ENCODE results near the gene SLC44A4.
"Not testable (repeated sequence)": the region's sequence is repeated elsewhere in the genome, so short reads cannot be mapped to it uniquely, and the experiment has no call there.

The SLC44A4 gene

GRCh38 chr6:31838968-31839367 is 39.8 kb downstream of the SLC44A4 start:
- Histone ChIP-seq H3K36me3 (ENCODE audit: control insufficient read depth, insufficient read depth, low read length) (peaks cover 43% of the 10 kb centered on the region), H3K4me1 (ENCODE audit: control insufficient read depth, insufficient read depth, low read length) (peaks cover 19% of the 10 kb centered on the region), H3K27ac (ENCODE audit: insufficient read depth, low read depth, low read length, poor library complexity, severe bottlenecking) (no peak overlapping the region), H3K27me3 (ENCODE audit: control insufficient read depth, insufficient read depth, low read length, poor library complexity, severe bottlenecking) (no peaks in the 10 kb centered on the region), H3K4me3 (ENCODE audit: insufficient read depth, low read depth, low read length) (no peak overlapping the region), H3K9me3 (ENCODE audit: control insufficient read depth, low read length) (no peaks in the 10 kb centered on the region)
- WGBS, 2 experiments, result 94 to 96% methylated on average over 3 of the region's 3 CpGs

- H3K27me3 ChIP-seq (ENCODE audit: control insufficient read depth, insufficient read depth, low read length, poor library complexity, severe bottlenecking); H3K9me3 ChIP-seq (ENCODE audit: control insufficient read depth, low read length); H3K27ac ChIP-seq (ENCODE audit: insufficient read depth, low read depth, low read length, poor library complexity, severe bottlenecking): not testable (repeated sequence)
- Histone ChIP-seq H3K4me1 (ENCODE audit: control insufficient read depth, insufficient read depth, low read length) (peaks cover 19% of the 10 kb centered on the region), H3K4me3 (ENCODE audit: insufficient read depth, low read depth, low read length) (peak overlapping the region; percentile 100), H3K36me3 (ENCODE audit: control insufficient read depth, insufficient read depth, low read length) (peaks cover 43% of the 10 kb centered on the region)
- WGBS, 2 experiments, result 93 to 95% methylated on average over 9 of the region's 9 CpGs
These were observed 40.7 kb downstream of the SLC44A4 start for GRCh38 chr6:31838114-31838553.

- Histone ChIP-seq H3K9me3 (ENCODE audit: control insufficient read depth, low read length) (no peaks in the 10 kb centered on the region), H3K27ac (ENCODE audit: insufficient read depth, low read depth, low read length, poor library complexity, severe bottlenecking) (no peak overlapping the region), H3K4me3 (ENCODE audit: insufficient read depth, low read depth, low read length) (peak overlapping the region; percentile 100), H3K4me1 (ENCODE audit: control insufficient read depth, insufficient read depth, low read length) (peaks cover 19% of the 10 kb centered on the region), H3K27me3 (ENCODE audit: control insufficient read depth, insufficient read depth, low read length, poor library complexity, severe bottlenecking) (no peaks in the 10 kb centered on the region), H3K36me3 (ENCODE audit: control insufficient read depth, insufficient read depth, low read length) (peaks cover 43% of the 10 kb centered on the region)
- 72 to 97% methylated on average over 1 of the region's 1 CpG for WGBS, 2 experiments
These were observed 41.3 kb downstream of the SLC44A4 start for GRCh38 chr6:31837369-31838113.

GRCh38 chr6:31836474-31837368 is 42.1 kb downstream of the SLC44A4 start:
- Histone ChIP-seq H3K27ac (ENCODE audit: insufficient read depth, low read depth, low read length, poor library complexity, severe bottlenecking) (no peak overlapping the region), H3K9me3 (ENCODE audit: control insufficient read depth, low read length) (no peaks in the 10 kb centered on the region), H3K4me3 (ENCODE audit: insufficient read depth, low read depth, low read length) (peak overlapping the region; percentile 100), H3K4me1 (ENCODE audit: control insufficient read depth, insufficient read depth, low read length) (peaks cover 19% of the 10 kb centered on the region), H3K36me3 (ENCODE audit: control insufficient read depth, insufficient read depth, low read length) (peaks cover 43% of the 10 kb centered on the region), H3K27me3 (ENCODE audit: control insufficient read depth, insufficient read depth, low read length, poor library complexity, severe bottlenecking) (no peaks in the 10 kb centered on the region)
- 26 to 34% methylated on average over 11 of the region's 12 CpGs for WGBS, 2 experiments

DNA sequence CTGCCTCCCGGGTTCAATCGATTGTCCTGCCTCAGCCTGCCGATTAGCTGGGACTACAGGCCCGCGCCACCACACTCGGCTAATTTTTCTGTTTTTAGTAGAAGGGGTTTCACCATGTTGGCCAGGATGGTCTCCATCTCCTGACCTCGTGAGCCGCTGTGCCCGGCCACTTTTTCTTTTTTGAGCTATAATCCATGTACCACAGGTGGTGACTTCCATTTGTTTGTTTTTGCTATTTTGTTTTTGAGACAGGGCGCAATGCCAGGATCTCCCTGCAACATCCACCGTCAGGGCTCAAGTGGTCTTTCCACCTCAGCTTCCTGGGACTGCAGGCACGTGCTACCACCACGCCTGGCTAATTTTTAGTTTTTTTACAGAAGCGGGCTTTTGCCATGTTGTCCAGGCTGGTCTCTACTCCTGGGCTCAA is 42.7 kb downstream of the SLC44A4 start:
- Histone ChIP-seq H3K36me3 (ENCODE audit: control insufficient read depth, insufficient read depth, low read length) (peaks cover 43% of the 10 kb centered on the region), H3K4me3 (ENCODE audit: insufficient read depth, low read depth, low read length) (peak overlapping the region; percentile 100), H3K27me3 (ENCODE audit: control insufficient read depth, insufficient read depth, low read length, poor library complexity, severe bottlenecking) (no peaks in the 10 kb centered on the region), H3K27ac (ENCODE audit: insufficient read depth, low read depth, low read length, poor library complexity, severe bottlenecking) (no peak overlapping the region), H3K4me1 (ENCODE audit: control insufficient read depth, insufficient read depth, low read length) (peaks cover 19% of the 10 kb centered on the region), H3K9me3 (ENCODE audit: control insufficient read depth, low read length) (no peaks in the 10 kb centered on the region)
- 6 to 9% methylated on average over 14 of the region's 14 CpGs for WGBS, 2 experiments

GRCh38 chr6:31834367-31835250 is 44.2 kb downstream of the SLC44A4 start:
- H3K4me1 ChIP-seq (ENCODE audit: control insufficient read depth, insufficient read depth, low read length), result peaks cover 19% of the 10 kb centered on the region
- H3K27ac ChIP-seq (ENCODE audit: insufficient read depth, low read depth, low read length, poor library complexity, severe bottlenecking), result peak overlapping the region; percentile 99
- peak overlapping the region; percentile 100 for H3K4me3 ChIP-seq (ENCODE audit: insufficient read depth, low read depth, low read length)
- no peaks in the 10 kb centered on the region for H3K27me3 ChIP-seq (ENCODE audit: control insufficient read depth, insufficient read depth, low read length, poor library complexity, severe bottlenecking)
- 2 to 3% methylated on average over 59 of the region's 59 CpGs for WGBS, 2 experiments
- peaks cover 29% of the 10 kb centered on the region for H3K36me3 ChIP-seq (ENCODE audit: control insufficient read depth, insufficient read depth, low read length)
- no peaks in the 10 kb centered on the region for H3K9me3 ChIP-seq (ENCODE audit: control insufficient read depth, low read length)

DNA sequence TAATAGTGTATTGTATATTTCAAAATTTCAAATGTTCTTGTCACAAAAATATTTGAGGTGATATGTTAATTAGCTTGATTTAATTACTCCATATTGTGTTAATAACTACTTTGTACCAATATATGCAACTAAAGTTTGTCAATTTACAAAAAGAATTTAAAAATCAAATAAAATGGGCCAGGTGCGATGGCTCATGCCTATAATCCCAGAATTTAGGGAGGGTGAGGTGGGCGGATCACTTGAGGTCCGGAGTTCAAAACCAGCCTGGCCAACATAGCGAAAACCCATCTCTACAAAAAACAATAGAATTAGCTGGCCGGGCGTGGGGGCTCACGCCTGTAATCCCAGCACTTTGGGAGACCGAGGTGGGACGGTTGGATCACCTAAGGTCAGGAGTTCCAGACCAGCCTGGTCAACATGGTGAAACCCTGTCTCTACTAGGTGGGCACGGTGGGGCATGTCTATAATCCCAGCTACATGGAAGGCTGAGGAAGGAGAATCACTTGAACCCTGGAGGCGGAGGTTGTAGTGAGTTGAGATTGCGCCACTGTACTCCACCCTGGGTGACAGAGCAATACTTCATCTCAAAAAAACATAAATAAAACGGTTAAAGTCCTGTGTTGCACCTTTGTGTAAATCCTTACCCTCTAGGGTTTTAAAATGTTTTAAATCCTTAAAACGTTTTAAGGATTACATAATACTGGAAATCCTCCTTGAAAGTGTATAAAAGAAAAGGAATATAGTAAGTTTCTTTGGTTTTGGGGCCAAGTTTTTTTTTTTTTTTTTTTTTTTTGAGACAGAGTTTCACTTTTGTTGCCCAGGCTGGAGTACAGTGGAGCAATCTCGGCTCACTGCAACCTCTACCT is 47.2 kb downstream of the SLC44A4 start:
- WGBS, 2 experiments, result 91 to 94% methylated on average over 15 of the region's 15 CpGs
- Histone ChIP-seq H3K4me3 (ENCODE audit: insufficient read depth, low read depth, low read length) (no peak overlapping the region), H3K36me3 (ENCODE audit: control insufficient read depth, insufficient read depth, low read length) (peaks cover under 1% of the 10 kb centered on the region), H3K9me3 (ENCODE audit: control insufficient read depth, low read length) (no peaks in the 10 kb centered on the region), H3K4me1 (ENCODE audit: control insufficient read depth, insufficient read depth, low read length) (peaks cover 8% of the 10 kb centered on the region), H3K27me3 (ENCODE audit: control insufficient read depth, insufficient read depth, low read length, poor library complexity, severe bottlenecking) (no peaks in the 10 kb centered on the region), H3K27ac (ENCODE audit: insufficient read depth, low read depth, low read length, poor library complexity, severe bottlenecking) (no peak overlapping the region)

- H3K36me3 ChIP-seq (ENCODE audit: control insufficient read depth, insufficient read depth, low read length), result no peaks in the 10 kb centered on the region
- no peak overlapping the region for H3K27ac ChIP-seq (ENCODE audit: insufficient read depth, low read depth, low read length, poor library complexity, severe bottlenecking)
- H3K4me1 ChIP-seq (ENCODE audit: control insufficient read depth, insufficient read depth, low read length), result peaks cover 4% of the 10 kb centered on the region
- no peaks in the 10 kb centered on the region for H3K9me3 ChIP-seq (ENCODE audit: control insufficient read depth, low read length)
- H3K4me3 ChIP-seq (ENCODE audit: insufficient read depth, low read depth, low read length), result peak overlapping the region; percentile 54
- no peaks in the 10 kb centered on the region for H3K27me3 ChIP-seq (ENCODE audit: control insufficient read depth, insufficient read depth, low read length, poor library complexity, severe bottlenecking)
- 90 to 91% methylated on average over 6 of the region's 6 CpGs for WGBS, 2 experiments
These were observed 47.9 kb downstream of the SLC44A4 start for GRCh38 chr6:31830886-31831335.

DNA sequence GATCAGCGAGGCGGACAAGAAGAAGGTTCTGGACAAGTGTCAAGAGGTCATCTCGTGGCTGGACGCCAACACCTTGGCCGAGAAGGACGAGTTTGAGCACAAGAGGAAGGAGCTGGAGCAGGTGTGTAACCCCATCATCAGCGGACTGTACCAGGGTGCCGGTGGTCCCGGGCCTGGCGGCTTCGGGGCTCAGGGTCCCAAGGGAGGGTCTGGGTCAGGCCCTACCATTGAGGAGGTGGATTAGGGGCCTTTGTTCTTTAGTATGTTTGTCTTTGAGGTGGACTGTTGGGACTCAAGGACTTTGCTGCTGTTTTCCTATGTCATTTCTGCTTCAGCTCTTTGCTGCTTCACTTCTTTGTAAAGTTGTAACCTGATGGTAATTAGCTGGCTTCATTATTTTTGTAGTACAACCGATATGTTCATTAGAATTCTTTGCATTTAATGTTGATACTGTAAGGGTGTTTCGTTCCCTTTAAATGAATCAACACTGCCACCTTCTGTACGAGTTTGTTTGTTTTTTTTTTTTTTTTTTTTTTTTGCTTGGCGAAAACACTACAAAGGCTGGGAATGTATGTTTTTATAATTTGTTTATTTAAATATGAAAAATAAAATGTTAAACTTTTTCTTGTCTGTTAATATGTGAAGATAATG is 49.0 kb downstream of the SLC44A4 start:
- no peak overlapping the region for H3K27ac ChIP-seq (ENCODE audit: insufficient read depth, low read depth, low read length, poor library complexity, severe bottlenecking)
- no peaks in the 10 kb centered on the region for H3K27me3 ChIP-seq (ENCODE audit: control insufficient read depth, insufficient read depth, low read length, poor library complexity, severe bottlenecking)
- WGBS, 2 experiments, result 37 to 45% methylated on average over 13 to 15 of the region's 15 CpGs
- H3K36me3 ChIP-seq (ENCODE audit: control insufficient read depth, insufficient read depth, low read length), result no peaks in the 10 kb centered on the region
- H3K9me3 ChIP-seq (ENCODE audit: control insufficient read depth, low read length), result no peaks in the 10 kb centered on the region
- peaks cover 4% of the 10 kb centered on the region for H3K4me1 ChIP-seq (ENCODE audit: control insufficient read depth, insufficient read depth, low read length)
- peak overlapping the region; percentile 54 for H3K4me3 ChIP-seq (ENCODE audit: insufficient read depth, low read depth, low read length)
